ENCODE data around the gene SP2.

GRCh38 chr17:47875011-47875985 is 20.7 kb upstream of the SP2 start:
- TF ChIP-seq, protein P1, sequence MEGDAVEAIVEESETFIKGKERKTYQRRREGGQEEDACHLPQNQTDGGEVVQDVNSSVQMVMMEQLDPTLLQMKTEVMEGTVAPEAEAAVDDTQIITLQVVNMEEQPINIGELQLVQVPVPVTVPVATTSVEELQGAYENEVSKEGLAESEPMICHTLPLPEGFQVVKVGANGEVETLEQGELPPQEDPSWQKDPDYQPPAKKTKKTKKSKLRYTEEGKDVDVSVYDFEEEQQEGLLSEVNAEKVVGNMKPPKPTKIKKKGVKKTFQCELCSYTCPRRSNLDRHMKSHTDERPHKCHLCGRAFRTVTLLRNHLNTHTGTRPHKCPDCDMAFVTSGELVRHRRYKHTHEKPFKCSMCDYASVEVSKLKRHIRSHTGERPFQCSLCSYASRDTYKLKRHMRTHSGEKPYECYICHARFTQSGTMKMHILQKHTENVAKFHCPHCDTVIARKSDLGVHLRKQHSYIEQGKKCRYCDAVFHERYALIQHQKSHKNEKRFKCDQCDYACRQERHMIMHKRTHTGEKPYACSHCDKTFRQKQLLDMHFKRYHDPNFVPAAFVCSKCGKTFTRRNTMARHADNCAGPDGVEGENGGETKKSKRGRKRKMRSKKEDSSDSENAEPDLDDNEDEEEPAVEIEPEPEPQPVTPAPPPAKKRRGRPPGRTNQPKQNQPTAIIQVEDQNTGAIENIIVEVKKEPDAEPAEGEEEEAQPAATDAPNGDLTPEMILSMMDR (IDR thresholded peaks at IDR 0.05), result no peak
- no peak for TF ChIP-seq POLR2A (IDR thresholded peaks at IDR 0.05)
